GM21360 (cell line): ENCODE data around the gene XDH.

ENCODE experiments used
- ATAC-seq: cut with Tn5 transposase; IDR thresholded peaks from one replicate; pipeline ENCODE4 v1.9.1; 2021; ENCODE audit warnings: mild to moderate bottlenecking, moderate library complexity; ENCODE audit not compliant: unreplicated experiment

Gene XDH

GRCh38 chr2:31366733-31367132 is 47.8 kb downstream of the XDH start:
- ATAC-seq: no peak

GRCh38 chr2:31365834-31366505 is 48.6 kb downstream of the XDH start:
- no peak for ATAC-seq

GRCh38 chr2:31365348-31365747 is 49.2 kb downstream of the XDH start:
- ATAC-seq: no peak

- no peak for ATAC-seq
These were observed 50.4 kb downstream of the XDH start for GRCh38 chr2:31363956-31364750.

- ATAC-seq: no peak
These were observed 52.0 kb downstream of the XDH start for GRCh38 chr2:31362581-31362980.

GRCh38 chr2:31359229-31359628 is 55.3 kb downstream of the XDH start:
- ATAC-seq: no peak

- ATAC-seq: no peak
These were observed 59.7 kb downstream of the XDH start for GRCh38 chr2:31354837-31355236.

- no peak for ATAC-seq
These were observed 61.4 kb downstream of the XDH start for GRCh38 chr2:31353179-31353578.

- no peak for ATAC-seq
These were observed 64.9 kb downstream of the XDH start for GRCh38 chr2:31349684-31350083.

GRCh38 chr2:31349160-31349559 is 65.4 kb downstream of the XDH start:
- no peak for ATAC-seq

- ATAC-seq: no peak
These were observed 65.9 kb downstream of the XDH start for GRCh38 chr2:31348618-31349017.

- ATAC-seq: no peak
These were observed 66.8 kb downstream of the XDH start for GRCh38 chr2:31347750-31348149.

GRCh38 chr2:31347319-31347718 is 67.2 kb downstream of the XDH start:
- ATAC-seq: no peak

- ATAC-seq: no peak
These were observed 70.1 kb downstream of the XDH start for GRCh38 chr2:31344447-31344846.

- ATAC-seq: no peak
These were observed 73.2 kb downstream of the XDH start for GRCh38 chr2:31341351-31341750.

GRCh38 chr2:31339696-31340095 is 74.8 kb downstream of the XDH start:
- ATAC-seq: no peak

- no peak for ATAC-seq
These were observed 76.7 kb downstream of the XDH start for GRCh38 chr2:31337860-31338259.

- ATAC-seq: no peak
These were observed 77.3 kb downstream of the XDH start for GRCh38 chr2:31337197-31337596.

GRCh38 chr2:31335921-31336585 is 78.5 kb downstream of the XDH start:
- ATAC-seq: no peak

GRCh38 chr2:31334311-31335026 is 80.1 kb downstream of the XDH start:
- no peak for ATAC-seq

GRCh38 chr2:31333527-31334183 is 80.9 kb downstream of the XDH start:
- ATAC-seq: peak; percentile 68
